ENCODE data around the gene FRMD4B. TPM values are rescaled to one million over a fixed set of nuclear protein-coding genes. Genes with fewer than 3 reads are reported as not detected.

Gene FRMD4B
- total and polyA plus RNA-seq, 2 donors (not counting 1 experiment from before 2014, with no cell fraction given): 0.86 to 1.2 TPM

DNA sequence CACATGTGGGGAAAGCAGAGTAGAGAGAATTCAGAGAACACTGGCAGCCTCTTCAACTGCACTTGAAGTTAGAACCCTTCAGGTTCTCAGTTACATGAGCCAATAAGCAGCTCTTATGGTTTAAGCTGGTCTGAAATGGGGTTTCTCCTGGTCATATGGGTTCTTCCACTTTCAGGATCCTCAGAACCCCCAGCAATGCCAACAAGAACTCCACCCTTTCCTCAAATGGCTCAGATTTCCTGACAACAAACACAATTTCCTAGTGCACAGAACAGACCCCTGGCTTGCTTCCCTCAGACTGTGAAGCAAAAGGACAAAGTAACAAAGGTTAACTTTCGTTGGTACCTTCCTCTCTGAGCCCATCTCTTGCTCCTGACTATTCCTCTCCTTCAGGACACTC, 23.9 kb upstream of the FRMD4B start:
- no peak overlapping the region for H2AFZ ChIP-seq (ENCODE audit: low read length)
- no peak overlapping the region for H3K9ac ChIP-seq (ENCODE audit: insufficient read depth, low read length)
- H3K4me1 ChIP-seq (ENCODE audit: control insufficient read depth, extremely low read depth, insufficient read depth, low read length): no peaks in the 10 kb centered on the region
- no peaks in the 10 kb centered on the region for H4K20me1 ChIP-seq (ENCODE audit: control insufficient read depth, extremely low read depth, insufficient read depth, low read length)
- no peaks in the 10 kb centered on the region for H3K36me3 ChIP-seq (ENCODE audit: control insufficient read depth, insufficient read depth, low read length)
- no peak overlapping the region for H3K27ac ChIP-seq (ENCODE audit: insufficient read depth, low read length)
- H3K4me2 ChIP-seq (ENCODE audit: extremely low read depth, insufficient read depth, low read length): no peak overlapping the region
- H3K79me2 ChIP-seq (ENCODE audit: control insufficient read depth, insufficient read depth, low read length): no peaks in the 10 kb centered on the region
- H3K9me3 ChIP-seq (ENCODE audit: control insufficient read depth, insufficient read depth, low read depth, low read length): no peaks in the 10 kb centered on the region
- H3K27me3 ChIP-seq (ENCODE audit: control insufficient read depth, insufficient read depth, low read length): no peaks in the 10 kb centered on the region
- no peak for DNase-seq (ENCODE audit: low read depth in 2 of 2)
- TF ChIP-seq CTCF (conservative IDR thresholded peaks at IDR 0.05 in 1 of 2, IDR thresholded peaks at IDR 0.05 in 1 of 2; ENCODE audit: low read depth in 1 of 2, low read length in 2 of 2) (no peak), EZH2 (IDR thresholded peaks at IDR 0.05; ENCODE audit: low read length, missing control alignments) (no peak)
- no peak overlapping the region for H3K4me3 ChIP-seq (replicated peaks in 1 of 4; ENCODE audit: control extremely low read depth in 1 of 4, insufficient read depth in 1 of 4, low read depth in 3 of 4, low read length in 4 of 4)

- DNase-seq (ENCODE audit: low read depth in 2 of 2): no peak
- no peak for TF ChIP-seq CTCF (conservative IDR thresholded peaks at IDR 0.05 in 1 of 2, IDR thresholded peaks at IDR 0.05 in 1 of 2; ENCODE audit: low read depth in 1 of 2, low read length in 2 of 2)
- no peak for TF ChIP-seq EZH2 (IDR thresholded peaks at IDR 0.05; ENCODE audit: low read length, missing control alignments)
- Histone ChIP-seq H3K27ac (ENCODE audit: insufficient read depth, low read length) (no peak overlapping the region), H3K4me3 (replicated peaks in 1 of 4; ENCODE audit: control extremely low read depth in 1 of 4, insufficient read depth in 1 of 4, low read depth in 3 of 4, low read length in 4 of 4) (no peak overlapping the region), H3K79me2 (ENCODE audit: control insufficient read depth, insufficient read depth, low read length) (no peaks in the 10 kb centered on the region), H4K20me1 (ENCODE audit: control insufficient read depth, extremely low read depth, insufficient read depth, low read length) (no peaks in the 10 kb centered on the region), H3K9ac (ENCODE audit: insufficient read depth, low read length) (no peak overlapping the region), H2AFZ (ENCODE audit: low read length) (no peak overlapping the region), H3K9me3 (ENCODE audit: control insufficient read depth, insufficient read depth, low read depth, low read length) (no peaks in the 10 kb centered on the region), H3K27me3 (ENCODE audit: control insufficient read depth, insufficient read depth, low read length) (no peaks in the 10 kb centered on the region), H3K4me2 (ENCODE audit: extremely low read depth, insufficient read depth, low read length) (no peak overlapping the region), H3K36me3 (ENCODE audit: control insufficient read depth, insufficient read depth, low read length) (no peaks in the 10 kb centered on the region), H3K4me1 (ENCODE audit: control insufficient read depth, extremely low read depth, insufficient read depth, low read length) (no peaks in the 10 kb centered on the region)
Observed at GRCh38 chr3:69409011-69409410, 23.1 kb upstream of the FRMD4B start.

DNA sequence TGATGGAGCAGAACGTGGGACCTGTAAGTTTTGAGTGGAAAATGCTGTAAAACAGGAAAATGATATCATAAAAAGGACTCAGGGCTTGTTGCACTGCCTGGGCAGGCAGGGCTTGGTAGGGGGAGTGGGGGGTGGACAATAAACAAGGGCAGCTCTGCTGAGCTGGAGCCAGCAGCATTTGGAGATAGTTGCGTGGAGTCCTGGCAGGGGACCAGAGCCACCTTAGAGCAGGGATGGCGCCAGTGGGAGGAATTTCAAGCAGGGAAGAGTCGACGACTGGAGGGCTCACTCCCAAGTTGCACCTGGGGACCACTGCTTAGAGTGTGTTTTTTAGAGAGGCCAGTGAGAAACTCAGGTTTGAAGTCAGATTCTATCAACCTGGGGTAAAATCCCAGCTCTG, 22.7 kb upstream of the FRMD4B start:
- H3K27me3 ChIP-seq (ENCODE audit: control insufficient read depth, insufficient read depth, low read length): no peaks in the 10 kb centered on the region
- no peak overlapping the region for H3K4me2 ChIP-seq (ENCODE audit: extremely low read depth, insufficient read depth, low read length)
- H3K9me3 ChIP-seq (ENCODE audit: control insufficient read depth, insufficient read depth, low read depth, low read length): no peaks in the 10 kb centered on the region
- no peak overlapping the region for H3K27ac ChIP-seq (ENCODE audit: insufficient read depth, low read length)
- H3K9ac ChIP-seq (ENCODE audit: insufficient read depth, low read length): no peak overlapping the region
- no peaks in the 10 kb centered on the region for H3K79me2 ChIP-seq (ENCODE audit: control insufficient read depth, insufficient read depth, low read length)
- H3K4me3 ChIP-seq (replicated peaks in 1 of 4; ENCODE audit: control extremely low read depth in 1 of 4, insufficient read depth in 1 of 4, low read depth in 3 of 4, low read length in 4 of 4): no peak overlapping the region
- no peak overlapping the region for H2AFZ ChIP-seq (ENCODE audit: low read length)
- no peaks in the 10 kb centered on the region for H3K36me3 ChIP-seq (ENCODE audit: control insufficient read depth, insufficient read depth, low read length)
- no peak for DNase-seq (ENCODE audit: low read depth in 2 of 2)
- no peaks in the 10 kb centered on the region for H4K20me1 ChIP-seq (ENCODE audit: control insufficient read depth, extremely low read depth, insufficient read depth, low read length)
- TF ChIP-seq EZH2 (IDR thresholded peaks at IDR 0.05; ENCODE audit: low read length, missing control alignments): no peak
- no peak for TF ChIP-seq CTCF (conservative IDR thresholded peaks at IDR 0.05 in 1 of 2, IDR thresholded peaks at IDR 0.05 in 1 of 2; ENCODE audit: low read depth in 1 of 2, low read length in 2 of 2)
- H3K4me1 ChIP-seq (ENCODE audit: control insufficient read depth, extremely low read depth, insufficient read depth, low read length): no peaks in the 10 kb centered on the region
